HepG2 (cell line): ENCODE measurements around the gene CCDC88B. TPM values are rescaled to one million over a fixed set of nuclear protein-coding genes. Genes with fewer than 3 reads are reported as not detected.

Experiments
- ATF6 ChIP-seq: sonication (generic); formaldehyde crosslinking; conservative IDR thresholded peaks from 2 replicates; pipeline ENCODE4 v1.4.0; 2020; ENCODE audit warnings: missing genetic modification reagents
- CCAR2 ChIP-seq: fragments of 200-400 bp; formaldehyde crosslinking; optimal IDR thresholded peaks from 2 replicates; pipeline ENCODE3; 2018; ENCODE audit warnings: low read depth, mild to moderate bottlenecking, low read length, moderate library complexity
- GABPA ChIP-seq, 2 experiments: IDR thresholded peaks; 2 replicates each; pipeline ENCODE4 v1.6.1; 2011 to 2016; ENCODE audit warnings: low read depth in 2 of 2, low read length in 1 of 2, missing biosample characterization in 1 of 2, missing genetic modification characterization in 1 of 2
- PAWR ChIP-seq: sonication (generic); formaldehyde crosslinking; IDR thresholded peaks from 2 replicates; pipeline ENCODE4 v1.4.0; 2020; ENCODE audit warnings: missing genetic modification reagents, mild to moderate bottlenecking, borderline replicate concordance
- SALL1 ChIP-seq: sonication (generic); formaldehyde crosslinking; IDR thresholded peaks from 2 replicates; pipeline ENCODE4 v1.8.0; 2022; ENCODE audit warnings: mild to moderate bottlenecking, missing genetic modification reagents
- SOX6 ChIP-seq, 2 experiments: fragments of 450-650 bp in 1 of 2; sonication (generic) in 1 of 2; formaldehyde crosslinking in 1 of 2; IDR thresholded peaks; 2 replicates each; pipeline versions ENCODE4 v1.4.0 to v1.6.1; 2017 to 2020; ENCODE audit warnings: antibody characterized with exemption in 1 of 2, mild to moderate bottlenecking in 1 of 2, missing genetic modification reagents in 1 of 2
- STAG1 ChIP-seq: sonication (generic); formaldehyde crosslinking; IDR thresholded peaks from 2 replicates; pipeline ENCODE4 v1.4.0; 2020; ENCODE audit warnings: missing genetic modification reagents
- THAP11 ChIP-seq: IDR thresholded peaks from 2 replicates; pipeline ENCODE4 v1.6.1; 2016; ENCODE audit warnings: missing biosample characterization, missing genetic modification reagents
- THAP7 ChIP-seq: sonication (generic); formaldehyde crosslinking; IDR thresholded peaks from 2 replicates; pipeline ENCODE4 v1.8.1; 2023; ENCODE audit warnings: mild to moderate bottlenecking, missing genetic modification reagents
- ZFP91 ChIP-seq: sonication (generic); formaldehyde crosslinking; IDR thresholded peaks from 2 replicates; pipeline ENCODE4 v1.9.0; 2022; ENCODE audit warnings: missing genetic modification reagents, mild to moderate bottlenecking, borderline replicate concordance
- ZMYM2 ChIP-seq: sonication (generic); formaldehyde crosslinking; IDR thresholded peaks from 2 replicates; pipeline ENCODE4 v1.8.0; 2022; ENCODE audit warnings: mild to moderate bottlenecking, missing genetic modification reagents
- ZNF326 ChIP-seq: sonication (generic); formaldehyde crosslinking; IDR thresholded peaks from 2 replicates; pipeline ENCODE4 v1.4.0; 2020; ENCODE audit warnings: missing genetic modification reagents, borderline replicate concordance
- ZNF350 ChIP-seq: sonication (generic); formaldehyde crosslinking; IDR thresholded peaks from 2 replicates; pipeline ENCODE4 v1.4.0; 2020; ENCODE audit warnings: mild to moderate bottlenecking, low read depth, missing genetic modification reagents, borderline replicate concordance
- ZNF354B ChIP-seq: sonication (generic); formaldehyde crosslinking; IDR thresholded peaks from 2 replicates; pipeline ENCODE4 v1.8.0; 2022; ENCODE audit warnings: mild to moderate bottlenecking, missing genetic modification reagents
- ZNF446 ChIP-seq: sonication (generic); formaldehyde crosslinking; IDR thresholded peaks from 2 replicates; pipeline ENCODE4 v1.5.0; 2020; ENCODE audit warnings: mild to moderate bottlenecking, missing genetic modification reagents
- ZNF543 ChIP-seq: sonication (generic); formaldehyde crosslinking; IDR thresholded peaks from 2 replicates; pipeline ENCODE4 v1.4.0; 2020; ENCODE audit warnings: mild to moderate bottlenecking, missing genetic modification reagents
- ZNF614 ChIP-seq: IDR thresholded peaks from 2 replicates; pipeline ENCODE4 v1.6.1; 2018; ENCODE audit warnings: missing biosample characterization, missing genetic modification reagents, inconsistent platforms, borderline replicate concordance
- ZNF674 ChIP-seq: sonication (generic); formaldehyde crosslinking; IDR thresholded peaks from 2 replicates; pipeline ENCODE4 v1.5.0; 2020; ENCODE audit warnings: low read depth, mild to moderate bottlenecking, missing genetic modification reagents
- ZNF746 ChIP-seq: sonication (generic); formaldehyde crosslinking; IDR thresholded peaks from 2 replicates; pipeline ENCODE4 v1.8.0; 2022; ENCODE audit warnings: mild to moderate bottlenecking, missing genetic modification reagents
- ZNF83 ChIP-seq: sonication (generic); formaldehyde crosslinking; IDR thresholded peaks from 2 replicates; pipeline ENCODE4 v1.4.0; 2020; ENCODE audit warnings: missing genetic modification reagents, mild to moderate bottlenecking, borderline replicate concordance
- polyA plus RNA-seq, 8 experiments: library from polyadenylated mRNA; depleted of rRNA in 3 of 8; stranded (reverse) in 7 of 8; unstranded in 1 of 8; fragments of >200 nt; fragmentation: Illumina TruSeq in 4 of 8; extraction: Trizol in 4 of 8; gene quantifications; 2 replicates each; pipeline versions ENCODE4 v1.2.1 to v1.2.3, GENCODE V29; 2011 to 2016; ENCODE audit warnings: low read depth in 4 of 8, missing spikeins in 1 of 8, mixed read lengths in 1 of 8; ENCODE audit not compliant: insufficient read depth in 1 of 8
- total RNA-seq, 5 experiments: library from RNA; depleted of rRNA; stranded (reverse); fragments of >200 nt; fragmentation: Illumina TruSeq; extraction: Trizol; gene quantifications; 2 replicates each; pipeline ENCODE4 v1.2.3, GENCODE V29; 2016; ENCODE audit warnings: low read depth in 1 of 5
- TF ChIP-seq, protein P1 (sequence below): sonication (generic); formaldehyde crosslinking; IDR thresholded peaks from 2 replicates; pipeline ENCODE4 v1.4.0; 2020; ENCODE audit warnings: mild to moderate bottlenecking, missing genetic modification reagents

Gene CCDC88B
- total and polyA plus RNA-seq, 2 of the 13 experiments (the other 11 are each of a cell fraction or from before 2014, with no cell fraction given): 3.6 to 4.8 TPM

GRCh38 chr11:64304316-64305072 is 35.5 kb upstream of the CCDC88B start (continued):
- TF ChIP-seq ZNF614 (CRISPR knock-in tag) (peak; percentile 14; the same call in 1 of the 2 replicates), ZNF674 (no peak), PAWR (no peak), GABPA (IDR thresholded peaks at IDR 0.05; ENCODE audit: low read depth, low read length) (no peak), GABPA (CRISPR knock-in tag; IDR thresholded peaks at IDR 0.05; ENCODE audit: low read depth) (no peak), THAP11 (CRISPR knock-in tag) (peak; percentile 79), ZNF326 (CRISPR knock-in tag) (no peak), ZNF543 (no peak), ZFP91 (CRISPR knock-in tag) (peak; percentile 50; the same call in 1 of the 2 replicates), ZNF746 (CRISPR knock-in tag) (no peak), ZNF83 (CRISPR knock-in tag) (no peak), ZMYM2 (CRISPR knock-in tag) (peak; percentile 47; the same call in 1 of the 2 replicates), SALL1 (peak; percentile 61; the same call in 1 of the 2 replicates), ZNF446 (CRISPR knock-in tag) (peak; percentile 41; the same call in 1 of the 2 replicates), ZNF350 (CRISPR knock-in tag) (peak; percentile 71; the same call in 1 of the 2 replicates), ZNF354B (no peak), CCAR2 (peak; percentile 46), SOX6 (IDR thresholded peaks at IDR 0.05) (no peak), SOX6 (CRISPR knock-in tag; IDR thresholded peaks at IDR 0.05) (peak; percentile 42), ATF6 (no peak), STAG1 (CRISPR knock-in tag) (peak; percentile 50), THAP7 (CRISPR knock-in tag) (0 out of 2 replicates have a peak, but pooled peaks have one; percentile 10)
- TF ChIP-seq, protein P1, sequence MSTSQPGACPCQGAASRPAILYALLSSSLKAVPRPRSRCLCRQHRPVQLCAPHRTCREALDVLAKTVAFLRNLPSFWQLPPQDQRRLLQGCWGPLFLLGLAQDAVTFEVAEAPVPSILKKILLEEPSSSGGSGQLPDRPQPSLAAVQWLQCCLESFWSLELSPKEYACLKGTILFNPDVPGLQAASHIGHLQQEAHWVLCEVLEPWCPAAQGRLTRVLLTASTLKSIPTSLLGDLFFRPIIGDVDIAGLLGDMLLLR (CRISPR knock-in tag): no peak
